Urinary bladder (tissue), 4 donors: ENCODE measurements around the gene EAPP. TPM values are rescaled to one million over a fixed set of nuclear protein-coding genes. Genes with fewer than 3 reads are reported as not detected.
"Not testable (repeated sequence)": the region's sequence is repeated elsewhere in the genome, so short reads cannot be mapped to it uniquely, and the experiment has no call there.

Source experiments
- DNase-seq: peaks from one replicate; pipeline ENCODE4 v3.0.0-alpha.2; 2015; ENCODE audit errors: extremely low spot score
- H3K27ac ChIP-seq: one replicate; pipeline ENCODE4 v1.5.1; 2013; ENCODE audit warnings: low read depth, mild to moderate bottlenecking, moderate library complexity
- H3K36me3 ChIP-seq: one replicate; pipeline ENCODE4 v1.6.1; 2013; ENCODE audit warnings: mild to moderate bottlenecking, moderate library complexity; ENCODE audit not compliant: insufficient read depth
- H3K4me1 ChIP-seq: one replicate; pipeline ENCODE4 v1.6.1; 2013; ENCODE audit warnings: mild to moderate bottlenecking, moderate library complexity; ENCODE audit not compliant: insufficient read depth
- H3K4me3 ChIP-seq: one replicate; pipeline ENCODE4 v1.5.1; 2013; ENCODE audit warnings: low read depth, low read length
- WGBS: extraction: QIAGEN DNeasy Blood & Tissue Kit; methylation state at CpG from one replicate; pipeline ENCODE4 v1.1.7; 2013; 5-methylcytosine and 5-hydroxymethylcytosine counted together
- polyA plus RNA-seq: library from polyadenylated mRNA; stranded (reverse); fragments of 200-250 nt; gene quantifications from one replicate; pipeline ENCODE4 v1.2.3, GENCODE V29; 2013
- small RNA-seq: library from RNA; depleted of rRNA; stranded (forward); fragments of <200 nt; gene quantifications from one replicate; pipeline ENCODE3, GENCODE V24; 2014
- total RNA-seq: library from RNA; depleted of rRNA; stranded (reverse); fragments of >200 nt; gene quantifications from one replicate; pipeline ENCODE4 v1.2.3, GENCODE V29; 2014
- donor health status: healthy with polysubstance abuse.
- donor health status: healthy.

EAPP gene
- total and polyA plus RNA-seq, 2 donors: 44.9 to 61.5 TPM

DNA sequence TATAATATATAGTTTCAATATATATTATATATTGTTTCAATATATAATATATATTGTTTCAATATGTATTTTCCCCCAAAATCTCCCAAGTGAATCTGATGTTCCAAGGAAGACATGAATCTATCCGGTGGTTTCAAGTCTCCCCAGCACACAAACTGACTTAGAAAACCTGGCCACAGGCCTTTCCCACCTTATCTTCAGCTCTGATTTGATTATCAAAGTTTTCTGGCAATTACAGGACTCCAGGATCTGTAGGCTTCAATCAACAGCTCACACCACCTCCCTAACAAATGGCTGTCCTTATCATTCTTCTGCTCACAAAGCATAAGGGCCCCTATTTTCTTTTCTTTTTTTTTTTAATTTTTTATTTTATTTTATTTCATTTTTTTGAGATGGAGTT is 54.8 kb downstream of the EAPP start:
- DNase-seq: no peak
- Histone ChIP-seq H3K27ac (no peak overlapping the region), H3K36me3 (no peaks in the 10 kb centered on the region), H3K4me3 (no peak overlapping the region), H3K4me1 (no peaks in the 10 kb centered on the region)
- WGBS: 86% methylated on average over 1 of the region's 1 CpG

DNA sequence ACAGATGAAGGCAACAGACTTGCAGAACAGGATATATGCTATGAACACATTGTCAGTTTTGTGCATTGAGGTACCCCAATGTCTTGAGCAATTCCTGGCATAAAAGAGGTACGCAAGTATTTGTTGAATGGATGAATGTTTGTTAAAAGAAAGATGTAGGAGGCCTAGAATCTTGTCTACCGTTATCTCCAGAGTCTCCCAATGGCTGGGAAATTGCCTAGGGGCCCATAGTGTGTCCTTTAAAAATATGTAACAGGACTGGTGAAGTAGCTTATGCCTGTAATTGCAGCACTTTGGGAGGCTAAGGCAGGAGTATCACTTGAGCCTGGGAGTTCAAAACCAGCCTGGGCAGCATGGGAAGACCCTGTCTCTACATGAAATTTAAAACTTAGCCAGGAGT is 57.0 kb downstream of the EAPP start:
- no peak overlapping the region for H3K27ac ChIP-seq
- no peak overlapping the region for H3K4me3 ChIP-seq
- no peak for DNase-seq
- 91% methylated on average over 2 of the region's 2 CpGs for WGBS
- no peaks in the 10 kb centered on the region for H3K4me1 ChIP-seq
- no peaks in the 10 kb centered on the region for H3K36me3 ChIP-seq

DNA sequence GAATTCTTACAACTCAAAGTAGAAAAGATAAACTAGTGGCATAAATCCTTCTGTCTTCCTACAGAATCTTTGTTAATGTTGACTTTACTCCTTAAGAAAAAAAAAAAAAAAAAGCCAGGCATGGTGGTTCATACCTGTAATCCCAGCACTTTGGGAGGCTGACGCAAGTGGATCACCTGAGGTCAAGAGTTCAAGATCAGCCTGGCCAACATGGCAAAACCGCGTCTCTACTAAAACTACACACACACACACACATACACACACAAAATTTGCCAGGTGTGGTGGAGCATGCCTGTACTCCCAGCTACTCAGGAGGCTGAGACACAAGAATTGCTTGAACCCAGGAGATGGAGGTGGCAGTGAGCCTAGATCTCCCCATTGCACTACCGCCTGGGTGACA is 59.8 kb downstream of the EAPP start:
- Histone ChIP-seq H3K27ac (no peak overlapping the region), H3K36me3 (no peaks in the 10 kb centered on the region), H3K4me3 (no peak overlapping the region), H3K4me1 (no peaks in the 10 kb centered on the region)
- no peak for DNase-seq
- 91% methylated on average over 4 of the region's 4 CpGs for WGBS

DNA sequence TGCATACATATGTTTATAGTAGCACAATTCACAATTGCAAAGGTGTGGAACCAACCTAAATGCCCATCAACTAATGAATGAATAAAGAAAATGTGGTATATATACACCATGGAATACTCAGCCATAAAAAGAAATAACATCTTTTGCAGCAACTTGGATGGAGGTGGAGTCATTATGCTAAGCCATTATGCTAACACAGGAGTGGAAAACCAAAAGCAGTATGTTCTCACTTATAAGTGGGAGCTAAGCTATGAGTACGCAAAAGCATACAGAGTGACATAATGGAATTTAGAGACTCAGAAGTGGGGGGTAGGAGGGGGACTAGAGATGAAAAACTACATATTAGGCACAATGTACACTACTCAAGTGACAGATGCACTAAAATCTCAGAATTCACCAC is 61.2 kb downstream of the EAPP start:
- no peak for DNase-seq
- 84% methylated on average over 1 of the region's 1 CpG for WGBS
- H3K4me3 ChIP-seq: no peak overlapping the region
- H3K27ac ChIP-seq: no peak overlapping the region
- no peaks in the 10 kb centered on the region for H3K4me1 ChIP-seq
- no peaks in the 10 kb centered on the region for H3K36me3 ChIP-seq

DNA sequence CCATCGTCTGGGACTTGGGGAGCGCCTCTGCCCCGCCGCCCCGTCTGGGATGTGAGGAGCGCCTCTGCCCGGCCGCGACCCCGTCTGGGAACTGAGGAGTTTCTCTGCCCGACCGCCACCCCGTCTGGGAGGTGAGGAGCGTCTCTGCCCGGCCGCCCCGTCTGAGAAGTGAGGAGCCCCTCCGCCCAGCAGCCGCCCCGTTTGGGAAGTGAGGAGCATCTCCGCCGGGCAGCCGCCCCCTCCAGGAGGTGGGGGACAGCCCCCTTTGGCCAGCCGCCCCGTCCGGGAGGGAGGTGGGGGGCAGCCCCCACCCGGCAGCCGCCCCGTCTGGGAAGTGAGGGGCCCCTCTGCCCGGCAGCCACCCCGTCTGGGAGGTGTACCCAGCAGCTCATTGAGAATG is 63.5 kb downstream of the EAPP start:
- not testable (repeated sequence) for H3K4me3 ChIP-seq, H3K36me3 ChIP-seq, H3K4me1 ChIP-seq, DNase-seq, H3K27ac ChIP-seq
- WGBS: 95% methylated on average over 31 of the region's 31 CpGs

DNA sequence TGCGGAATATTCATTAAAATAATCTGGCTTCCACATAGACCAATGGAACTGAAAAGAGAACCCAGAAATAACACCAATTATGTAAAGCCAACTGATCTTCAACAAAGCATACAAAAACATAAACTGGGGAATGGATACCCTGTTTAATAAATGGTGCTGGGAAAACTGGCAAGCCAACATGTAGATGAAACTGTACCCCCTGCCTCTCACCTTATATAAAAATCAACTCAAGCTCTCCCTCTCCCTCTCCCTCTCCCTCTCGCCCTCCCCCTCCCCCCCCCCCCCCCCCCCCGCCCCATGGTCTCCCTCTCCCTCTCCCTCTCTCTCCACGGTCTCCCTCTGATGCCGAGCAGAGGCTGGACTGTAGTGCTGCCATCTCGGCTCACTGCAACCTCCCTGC is 64.3 kb downstream of the EAPP start:
- DNase-seq: no peak
- WGBS: 78% methylated on average over 3 of the region's 6 CpGs
- H3K4me1 ChIP-seq: no peaks in the 10 kb centered on the region
- no peak overlapping the region for H3K4me3 ChIP-seq
- H3K27ac ChIP-seq: no peak overlapping the region
- H3K36me3 ChIP-seq: no peaks in the 10 kb centered on the region

DNA sequence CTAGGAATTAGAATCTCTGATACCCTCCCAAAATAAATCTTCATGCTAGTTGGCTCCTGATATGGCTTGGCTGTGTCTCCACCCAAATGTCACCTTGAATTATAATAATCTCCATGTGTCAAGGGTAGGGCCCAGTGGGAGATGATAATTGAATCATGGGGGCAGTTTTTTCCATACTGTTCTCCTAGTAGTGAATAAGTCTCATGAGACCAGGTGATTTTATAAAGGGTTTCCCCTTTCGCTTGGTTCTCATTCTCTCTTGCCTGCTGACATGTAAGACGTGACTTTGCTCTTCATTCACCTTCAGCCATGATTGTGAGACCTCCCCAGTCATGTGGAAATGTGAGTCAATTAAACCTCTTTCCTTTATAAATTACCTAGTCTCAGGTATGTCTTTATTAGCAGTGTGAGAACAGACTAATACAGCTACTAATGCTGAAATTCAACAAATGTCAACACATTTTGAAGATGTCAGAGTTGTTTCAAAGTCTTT is 65.3 kb downstream of the EAPP start:
- Histone ChIP-seq H3K27ac (no peak overlapping the region), H3K4me1 (no peaks in the 10 kb centered on the region), H3K4me3 (no peak overlapping the region), H3K36me3 (no peaks in the 10 kb centered on the region)
- 84% methylated on average over 2 of the region's 2 CpGs for WGBS
- no peak for DNase-seq

DNA sequence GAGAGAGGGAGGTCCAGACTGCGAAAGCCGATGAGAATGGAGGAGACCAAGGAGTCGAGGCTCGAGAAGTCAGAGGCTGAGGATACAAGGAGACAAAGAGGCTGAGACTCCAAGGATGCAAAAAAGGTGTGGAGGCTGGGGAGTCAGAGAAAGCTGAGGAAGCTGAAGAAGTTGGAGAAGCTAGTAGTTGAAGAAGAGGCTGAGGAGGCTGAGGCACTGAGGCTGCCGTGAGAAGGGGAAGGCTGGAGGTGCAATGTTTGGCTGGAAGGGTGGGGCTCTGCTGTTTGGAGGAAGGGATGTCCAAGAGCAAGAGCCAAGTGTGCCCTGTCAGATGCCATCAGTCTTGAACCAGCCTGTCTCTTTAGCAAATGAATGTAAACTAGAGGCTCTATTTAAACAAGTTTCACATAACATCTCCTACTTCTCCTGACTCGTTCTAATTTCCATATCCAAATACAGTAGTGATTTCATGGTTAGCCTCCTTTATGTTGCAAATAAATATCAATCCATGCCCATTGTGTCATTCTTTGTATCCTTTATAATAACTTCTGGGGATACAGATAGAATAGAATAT is 66.7 kb downstream of the EAPP start:
- no peaks in the 10 kb centered on the region for H3K4me1 ChIP-seq
- H3K27ac ChIP-seq: no peak overlapping the region
- 85% methylated on average over 6 of the region's 6 CpGs for WGBS
- no peak overlapping the region for H3K4me3 ChIP-seq
- H3K36me3 ChIP-seq: no peaks in the 10 kb centered on the region
- DNase-seq: no peak

DNA sequence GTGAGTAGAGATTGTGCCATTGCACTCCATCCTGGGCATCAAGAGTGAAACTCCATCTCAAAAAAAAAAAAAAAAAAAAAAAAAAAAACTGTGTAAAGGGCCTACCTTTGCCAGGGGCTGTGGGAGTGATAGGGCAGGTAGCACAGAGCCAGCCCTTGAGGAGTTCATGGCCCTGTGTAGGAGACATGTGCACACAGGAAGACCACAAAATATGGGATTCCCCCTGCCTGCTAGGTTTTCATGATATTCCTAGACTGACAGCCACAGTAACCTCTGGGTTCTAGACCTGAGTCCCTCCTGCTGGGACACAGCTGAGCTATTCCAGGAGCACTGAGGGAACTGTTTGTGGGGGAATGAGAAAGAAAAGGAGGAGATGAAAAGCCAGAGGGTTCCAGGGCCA is 69.2 kb downstream of the EAPP start:
- H3K4me1 ChIP-seq: no peaks in the 10 kb centered on the region
- H3K4me3 ChIP-seq: no peak overlapping the region
- no peak for DNase-seq
- no peaks in the 10 kb centered on the region for H3K36me3 ChIP-seq
- H3K27ac ChIP-seq: no peak overlapping the region

DNA sequence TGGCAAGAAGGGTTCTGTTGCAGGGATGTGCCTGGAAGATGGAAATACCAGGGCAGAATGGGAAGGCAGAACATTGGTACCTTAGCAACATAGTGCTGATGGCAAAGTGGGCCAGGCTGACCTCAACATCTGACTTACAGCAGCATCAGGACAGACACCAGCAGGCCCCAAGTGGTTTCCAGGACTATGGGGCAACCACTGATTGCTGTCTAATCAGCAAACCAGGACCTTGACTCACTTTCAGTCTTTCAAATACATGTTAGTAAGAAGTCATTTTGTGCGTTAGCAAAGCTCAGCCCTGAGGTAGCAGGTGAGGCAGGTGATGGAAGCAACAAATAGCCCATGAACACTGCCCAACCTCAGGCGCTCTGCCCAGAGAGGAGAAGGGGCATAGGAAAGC is 72.8 kb downstream of the EAPP start:
- no peak for DNase-seq
- 97% methylated on average over 2 of the region's 2 CpGs for WGBS
- Histone ChIP-seq H3K36me3 (no peaks in the 10 kb centered on the region), H3K27ac (no peak overlapping the region), H3K4me1 (no peaks in the 10 kb centered on the region), H3K4me3 (no peak overlapping the region)

Small RNA genes lying within 50 kb of the gene (small RNA-seq; reads per million reads assigned to genes)
- gene RNU1-27P (not detected), gene RNU1-28P (not detected)

Other genes with a start within 250 kb of the EAPP start
- 22.2 TPM for gene SPTSSA, start 77.5 kb downstream of the EAPP start, total RNA-seq
- gene SPTSSA, start 77.5 kb downstream of the EAPP start, polyA plus RNA-seq: 38.4 TPM
- 171 TPM for gene SNX6, start 90.4 kb upstream of the EAPP start, total RNA-seq
- 58.9 TPM for gene SNX6, start 90.4 kb upstream of the EAPP start, polyA plus RNA-seq
- 296 TPM for gene CFL2, start 174.9 kb upstream of the EAPP start, total RNA-seq
- 176 TPM for gene CFL2, start 174.9 kb upstream of the EAPP start, polyA plus RNA-seq